ENCODE data around the gene TBC1D24.

The TBC1D24 gene

DNA sequence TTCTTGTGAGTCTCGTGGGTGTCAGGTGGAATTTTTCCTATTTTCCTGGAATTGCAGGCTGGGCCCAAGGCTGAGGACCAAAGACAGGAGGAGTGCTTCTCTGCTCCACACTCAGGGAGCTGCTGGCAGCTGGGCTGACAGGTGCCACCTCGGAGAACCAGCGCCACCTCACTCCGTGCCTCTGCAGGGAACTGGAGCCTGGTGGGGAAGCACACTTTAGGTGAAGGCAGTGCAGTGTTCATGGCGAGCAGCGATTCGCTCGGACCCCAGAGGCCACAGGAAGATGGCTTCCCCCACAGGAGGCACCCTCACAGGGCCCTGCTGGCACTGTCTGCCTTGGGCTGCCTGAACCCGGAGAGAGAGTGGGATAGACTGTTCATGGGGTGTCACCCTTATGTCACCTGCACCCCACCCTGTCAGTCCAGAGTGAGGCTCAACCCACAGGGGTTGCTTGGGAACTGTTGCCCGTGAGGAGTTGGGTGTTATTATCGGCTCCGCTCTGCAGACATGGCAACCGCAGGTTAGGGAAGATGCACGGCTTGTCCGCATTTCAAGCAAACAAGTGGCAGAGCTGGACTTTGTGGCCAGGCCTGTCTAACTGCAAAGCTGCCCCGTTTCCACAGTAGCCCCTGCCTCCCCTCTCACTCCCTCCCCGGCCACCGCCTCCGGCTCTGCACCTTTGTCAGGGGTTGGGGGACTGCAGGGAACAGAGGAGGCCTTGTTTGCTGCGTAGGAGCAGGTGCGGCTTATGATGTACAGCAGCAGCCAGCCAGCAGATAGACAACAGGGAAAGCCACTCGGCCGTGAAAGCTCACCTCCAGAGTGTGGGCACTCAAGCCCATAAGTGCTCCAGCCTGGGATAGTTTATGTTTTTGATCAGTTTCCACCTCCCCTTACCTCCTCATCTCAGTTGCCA, 15.5 kb downstream of the TBC1D24 start:
- TF ChIP-seq ZNF565 (CRISPR knock-in tag; conservative IDR thresholded peaks at IDR 0.05; ENCODE audit: low read depth): no peak
- ATAC-seq: no peak

DNA sequence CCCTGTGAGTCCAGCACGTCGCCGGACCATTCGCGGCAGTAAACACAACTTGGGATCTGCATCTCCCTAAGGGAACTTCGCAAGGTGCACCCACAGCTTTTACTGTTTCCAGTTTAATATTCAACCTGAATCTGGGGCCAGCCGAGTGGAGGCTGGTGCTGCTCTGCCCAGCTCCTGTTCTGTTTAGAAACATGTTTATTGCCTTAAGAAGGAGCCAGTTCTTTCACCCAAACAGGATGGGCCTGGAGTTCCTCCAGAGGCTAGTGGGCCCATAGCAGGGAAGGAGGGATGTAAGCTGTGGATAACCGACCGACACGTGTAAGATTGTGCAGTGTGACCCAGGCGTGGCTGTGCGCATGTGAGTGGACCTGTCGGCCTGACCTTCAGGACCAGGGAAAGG, 17.4 kb downstream of the TBC1D24 start:
- no peak for ATAC-seq
- TF ChIP-seq ZNF70 (CRISPR knock-in tag; IDR thresholded peaks at IDR 0.05) (no peak), TCF4 (CRISPR knock-in tag; IDR thresholded peaks at IDR 0.05; ENCODE audit: borderline replicate concordance) (no peak), PPARA (CRISPR knock-in tag; IDR thresholded peaks at IDR 0.05; ENCODE audit: borderline replicate concordance) (no peak), SNAI2 (CRISPR knock-in tag; IDR thresholded peaks at IDR 0.05) (no peak), ZNF8 (CRISPR knock-in tag; IDR thresholded peaks at IDR 0.05) (no peak), ZC3H10 (CRISPR knock-in tag; IDR thresholded peaks at IDR 0.05) (no peak), ESRRG (CRISPR knock-in tag; IDR thresholded peaks at IDR 0.05) (no peak), ISL1 (CRISPR knock-in tag; IDR thresholded peaks at IDR 0.05) (no peak)
- TF ChIP-seq, protein P1, sequence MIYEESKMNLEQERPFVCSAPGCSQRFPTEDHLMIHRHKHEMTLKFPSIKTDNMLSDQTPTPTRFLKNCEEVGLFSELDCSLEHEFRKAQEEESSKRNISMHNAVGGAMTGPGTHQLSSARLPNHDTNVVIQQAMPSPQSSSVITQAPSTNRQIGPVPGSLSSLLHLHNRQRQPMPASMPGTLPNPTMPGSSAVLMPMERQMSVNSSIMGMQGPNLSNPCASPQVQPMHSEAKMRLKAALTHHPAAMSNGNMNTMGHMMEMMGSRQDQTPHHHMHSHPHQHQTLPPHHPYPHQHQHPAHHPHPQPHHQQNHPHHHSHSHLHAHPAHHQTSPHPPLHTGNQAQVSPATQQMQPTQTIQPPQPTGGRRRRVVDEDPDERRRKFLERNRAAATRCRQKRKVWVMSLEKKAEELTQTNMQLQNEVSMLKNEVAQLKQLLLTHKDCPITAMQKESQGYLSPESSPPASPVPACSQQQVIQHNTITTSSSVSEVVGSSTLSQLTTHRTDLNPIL (CRISPR knock-in tag; IDR thresholded peaks at IDR 0.05; ENCODE audit: low read depth): no peak

DNA sequence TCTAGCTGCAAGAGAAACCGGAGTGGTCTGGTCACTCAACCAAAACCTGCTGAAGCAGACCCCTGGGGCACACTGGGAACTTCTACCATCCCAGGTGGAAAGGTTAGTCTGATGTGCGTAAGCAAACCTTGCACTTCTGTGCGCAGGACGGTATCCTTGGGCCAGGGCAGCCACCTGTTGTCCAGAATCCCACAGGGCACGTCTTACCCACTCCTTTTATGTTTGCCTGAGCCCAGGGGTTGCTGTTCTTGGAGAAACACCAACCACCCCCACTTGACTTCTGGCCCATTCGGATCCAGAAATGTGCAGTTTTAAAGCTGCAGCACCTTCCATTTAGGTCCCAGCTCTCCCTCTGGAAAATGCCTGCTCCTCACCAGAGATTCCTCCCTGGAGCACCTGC, 18.7 kb downstream of the TBC1D24 start:
- TF ChIP-seq PPARA (CRISPR knock-in tag; IDR thresholded peaks at IDR 0.05; ENCODE audit: borderline replicate concordance) (no peak), OSR1 (CRISPR knock-in tag; IDR thresholded peaks at IDR 0.05) (no peak), ESRRG (CRISPR knock-in tag; IDR thresholded peaks at IDR 0.05) (no peak), GLIS3 (CRISPR knock-in tag; IDR thresholded peaks at IDR 0.05) (no peak), TOX (CRISPR knock-in tag; IDR thresholded peaks at IDR 0.05; ENCODE audit: borderline replicate concordance) (no peak), ISL1 (CRISPR knock-in tag; IDR thresholded peaks at IDR 0.05) (no peak)
- TF ChIP-seq, protein P2, sequence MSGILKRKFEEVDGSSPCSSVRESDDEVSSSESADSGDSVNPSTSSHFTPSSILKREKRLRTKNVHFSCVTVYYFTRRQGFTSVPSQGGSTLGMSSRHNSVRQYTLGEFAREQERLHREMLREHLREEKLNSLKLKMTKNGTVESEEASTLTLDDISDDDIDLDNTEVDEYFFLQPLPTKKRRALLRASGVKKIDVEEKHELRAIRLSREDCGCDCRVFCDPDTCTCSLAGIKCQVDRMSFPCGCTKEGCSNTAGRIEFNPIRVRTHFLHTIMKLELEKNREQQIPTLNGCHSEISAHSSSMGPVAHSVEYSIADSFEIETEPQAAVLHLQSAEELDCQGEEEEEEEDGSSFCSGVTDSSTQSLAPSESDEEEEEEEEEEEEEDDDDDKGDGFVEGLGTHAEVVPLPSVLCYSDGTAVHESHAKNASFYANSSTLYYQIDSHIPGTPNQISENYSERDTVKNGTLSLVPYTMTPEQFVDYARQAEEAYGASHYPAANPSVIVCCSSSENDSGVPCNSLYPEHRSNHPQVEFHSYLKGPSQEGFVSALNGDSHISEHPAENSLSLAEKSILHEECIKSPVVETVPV (CRISPR knock-in tag; IDR thresholded peaks at IDR 0.05): no peak
- TF ChIP-seq, protein P1 (CRISPR knock-in tag; IDR thresholded peaks at IDR 0.05; ENCODE audit: low read depth): no peak
- ATAC-seq: no peak

DNA sequence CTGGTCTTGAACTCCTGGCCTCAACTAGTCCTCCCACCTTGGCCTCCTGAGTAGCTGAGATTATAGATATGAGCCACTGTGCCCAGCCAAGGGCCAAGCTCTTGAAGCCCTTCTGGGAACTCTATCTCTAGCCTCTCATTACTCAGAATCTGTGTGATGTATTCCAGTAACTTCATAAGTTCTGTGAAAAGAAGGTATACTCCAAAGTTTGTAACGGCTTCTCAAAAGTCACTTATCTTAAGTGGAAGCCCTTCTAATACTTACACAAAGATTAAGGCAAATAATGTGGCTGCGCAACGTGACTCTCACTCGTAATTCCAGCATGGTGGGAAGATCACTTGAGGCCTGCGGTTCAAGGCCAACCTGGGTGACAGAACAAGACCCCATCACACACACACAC, 19.7 kb downstream of the TBC1D24 start:
- TF ChIP-seq ZFP3 (CRISPR knock-in tag; IDR thresholded peaks at IDR 0.05) (no peak), ARNTL (CRISPR knock-in tag; IDR thresholded peaks at IDR 0.05; ENCODE audit: borderline replicate concordance, low read depth) (no peak), CSDC2 (CRISPR knock-in tag; IDR thresholded peaks at IDR 0.05) (no peak)
- TF ChIP-seq, protein P3, sequence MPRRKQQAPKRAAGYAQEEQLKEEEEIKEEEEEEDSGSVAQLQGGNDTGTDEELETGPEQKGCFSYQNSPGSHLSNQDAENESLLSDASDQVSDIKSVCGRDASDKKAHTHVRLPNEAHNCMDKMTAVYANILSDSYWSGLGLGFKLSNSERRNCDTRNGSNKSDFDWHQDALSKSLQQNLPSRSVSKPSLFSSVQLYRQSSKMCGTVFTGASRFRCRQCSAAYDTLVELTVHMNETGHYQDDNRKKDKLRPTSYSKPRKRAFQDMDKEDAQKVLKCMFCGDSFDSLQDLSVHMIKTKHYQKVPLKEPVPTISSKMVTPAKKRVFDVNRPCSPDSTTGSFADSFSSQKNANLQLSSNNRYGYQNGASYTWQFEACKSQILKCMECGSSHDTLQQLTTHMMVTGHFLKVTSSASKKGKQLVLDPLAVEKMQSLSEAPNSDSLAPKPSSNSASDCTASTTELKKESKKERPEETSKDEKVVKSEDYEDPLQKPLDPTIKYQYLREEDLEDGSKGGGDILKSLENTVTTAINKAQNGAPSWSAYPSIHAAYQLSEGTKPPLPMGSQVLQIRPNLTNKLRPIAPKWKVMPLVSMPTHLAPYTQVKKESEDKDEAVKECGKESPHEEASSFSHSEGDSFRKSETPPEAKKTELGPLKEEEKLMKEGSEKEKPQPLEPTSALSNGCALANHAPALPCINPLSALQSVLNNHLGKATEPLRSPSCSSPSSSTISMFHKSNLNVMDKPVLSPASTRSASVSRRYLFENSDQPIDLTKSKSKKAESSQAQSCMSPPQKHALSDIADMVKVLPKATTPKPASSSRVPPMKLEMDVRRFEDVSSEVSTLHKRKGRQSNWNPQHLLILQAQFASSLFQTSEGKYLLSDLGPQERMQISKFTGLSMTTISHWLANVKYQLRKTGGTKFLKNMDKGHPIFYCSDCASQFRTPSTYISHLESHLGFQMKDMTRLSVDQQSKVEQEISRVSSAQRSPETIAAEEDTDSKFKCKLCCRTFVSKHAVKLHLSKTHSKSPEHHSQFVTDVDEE (CRISPR knock-in tag; IDR thresholded peaks at IDR 0.05): no peak
- TF ChIP-seq, protein P2 (CRISPR knock-in tag; IDR thresholded peaks at IDR 0.05): no peak

More for the DNA sequence above, 19.7 kb downstream of the TBC1D24 start:
- no peak for ATAC-seq

All from SK-N-SH treated with all-trans-retinoic acid at 6 μM for 48 hours (cell line).